ENCODE results near the gene THSD4.
A peak's percentile ranks its signal among the peaks of the same experiment; 100 is the strongest.

The THSD4 gene

GRCh38 chr15:71748293-71748718 is 633.0 kb downstream of the THSD4 start:
- TF ChIP-seq CTCF (conservative IDR thresholded peaks at IDR 0.05) (no peak), ZFX (IDR thresholded peaks at IDR 0.05) (no peak)
- peak overlapping the region; percentile 81 for H3K27ac ChIP-seq

DNA sequence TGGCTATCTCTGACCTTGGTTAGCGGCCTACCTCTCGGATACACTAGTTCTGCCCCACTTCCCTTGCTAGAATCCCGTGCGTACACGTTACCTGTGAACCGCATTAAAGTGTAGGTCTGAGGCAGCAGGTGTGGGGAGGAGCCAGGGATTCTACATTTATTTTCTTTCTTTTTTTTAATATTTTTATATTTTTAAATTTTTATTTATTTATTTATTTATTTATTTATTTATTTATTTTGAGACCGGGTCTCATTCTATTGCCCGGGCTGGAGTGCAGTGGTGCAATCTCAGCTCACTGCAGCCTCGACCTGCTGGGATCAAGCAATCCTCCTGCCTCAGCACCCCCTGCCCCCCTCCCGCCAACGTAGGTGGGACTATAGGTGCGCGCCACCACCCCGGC is 634.2 kb downstream of the THSD4 start:
- TF ChIP-seq CTCF (conservative IDR thresholded peaks at IDR 0.05) (no peak), ZFX (IDR thresholded peaks at IDR 0.05) (no peak)
- no peak overlapping the region for H3K27ac ChIP-seq

- TF ChIP-seq ZFX (IDR thresholded peaks at IDR 0.05) = no peak
- no peak for TF ChIP-seq CTCF (conservative IDR thresholded peaks at IDR 0.05)
- H3K27ac ChIP-seq = no peak overlapping the region
Observed at GRCh38 chr15:71752128-71752527, 636.9 kb downstream of the THSD4 start.

- H3K27ac ChIP-seq = no peak overlapping the region
- TF ChIP-seq ZFX (IDR thresholded peaks at IDR 0.05) (no peak), CTCF (conservative IDR thresholded peaks at IDR 0.05) (peak; percentile 63)
Observed at GRCh38 chr15:71752604-71753289, 637.5 kb downstream of the THSD4 start.

GRCh38 chr15:71753346-71753745 is 638.1 kb downstream of the THSD4 start:
- no peak overlapping the region for H3K27ac ChIP-seq
- no peak for TF ChIP-seq ZFX (IDR thresholded peaks at IDR 0.05)
- TF ChIP-seq CTCF (conservative IDR thresholded peaks at IDR 0.05) = no peak

- TF ChIP-seq ZFX (IDR thresholded peaks at IDR 0.05) (no peak), CTCF (conservative IDR thresholded peaks at IDR 0.05) (no peak)
- no peak overlapping the region for H3K27ac ChIP-seq
Observed at GRCh38 chr15:71754660-71755059, 639.4 kb downstream of the THSD4 start.

DNA sequence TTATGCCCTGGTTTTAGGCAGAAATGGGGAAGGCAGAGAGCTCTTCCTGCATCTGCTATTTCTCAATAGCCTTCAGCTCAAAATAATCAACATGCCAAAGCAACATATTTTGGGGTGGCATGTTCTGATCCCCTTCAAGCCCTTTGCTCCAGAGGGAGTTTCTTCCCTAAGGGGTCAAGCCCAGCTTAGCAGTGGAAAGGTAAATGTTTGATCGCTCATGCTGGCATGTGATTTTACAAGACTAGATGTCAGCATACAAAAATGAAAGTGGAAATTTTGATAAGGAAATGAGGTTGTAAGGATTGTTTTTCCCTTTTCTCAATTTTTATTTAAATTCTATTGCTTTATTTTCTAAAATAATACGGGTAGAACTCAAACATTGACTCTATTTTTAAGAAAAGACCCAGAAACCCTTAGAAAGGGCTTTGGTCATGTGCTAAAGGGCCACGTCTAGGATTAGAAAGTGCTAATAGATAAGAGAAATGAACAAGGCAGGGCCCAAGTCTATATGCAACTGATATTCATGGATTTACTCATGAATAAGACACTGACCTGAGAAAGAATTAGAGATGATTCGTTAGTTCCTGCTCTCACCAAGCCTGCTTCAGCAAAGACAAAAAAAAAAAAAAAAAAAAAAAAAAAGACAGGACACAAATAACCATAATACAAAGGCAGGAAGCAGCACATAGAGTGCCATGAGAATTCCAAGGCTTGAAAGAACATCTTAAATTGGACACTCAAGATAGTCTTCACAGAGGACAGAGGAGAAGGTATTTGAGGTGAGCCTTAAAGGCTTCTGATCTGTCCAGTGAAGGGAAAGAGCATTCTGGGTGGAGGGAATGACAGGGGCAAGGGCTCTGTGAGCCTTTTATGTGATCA is 640.1 kb downstream of the THSD4 start:
- H3K27ac ChIP-seq = no peak overlapping the region
- TF ChIP-seq ZFX (IDR thresholded peaks at IDR 0.05) (no peak), CTCF (conservative IDR thresholded peaks at IDR 0.05) (no peak)

Measured in C4-2B (cell line).